BE2C (cell line): Measurements from ENCODE around the gene XIRP2.

Experiments
- DNase-seq: peaks from one replicate; pipeline ENCODE4 v3.0.0-alpha.2; 2020
- H3K27me3 ChIP-seq: fragments of 250-450 bp; sonication (Bioruptor Pico); 2 replicates; pipeline ENCODE4 v1.5.1; 2020; ENCODE audit warnings: mild to moderate bottlenecking
- H3K36me3 ChIP-seq: fragments of 250-450 bp; sonication (Bioruptor Pico); 2 replicates; pipeline ENCODE4 v1.5.1; 2020; ENCODE audit warnings: mild to moderate bottlenecking
- H3K4me1 ChIP-seq: fragments of 250-450 bp; sonication (Bioruptor Pico); 2 replicates; pipeline ENCODE4 v1.5.1; 2020
- H3K4me3 ChIP-seq: 2 replicates; pipeline ENCODE4 v1.5.1; 2011; ENCODE audit warnings: low read depth, low read length
- H3K9me3 ChIP-seq: fragments of 250-450 bp; sonication (Bioruptor Pico); 2 replicates; pipeline ENCODE4 v1.5.1; 2020
- CTCF ChIP-seq: IDR thresholded peaks from 2 replicates; pipeline ENCODE4 v1.5.1; 2012; ENCODE audit warnings: mild to moderate bottlenecking, low read depth, low read length

The XIRP2 gene

DNA sequence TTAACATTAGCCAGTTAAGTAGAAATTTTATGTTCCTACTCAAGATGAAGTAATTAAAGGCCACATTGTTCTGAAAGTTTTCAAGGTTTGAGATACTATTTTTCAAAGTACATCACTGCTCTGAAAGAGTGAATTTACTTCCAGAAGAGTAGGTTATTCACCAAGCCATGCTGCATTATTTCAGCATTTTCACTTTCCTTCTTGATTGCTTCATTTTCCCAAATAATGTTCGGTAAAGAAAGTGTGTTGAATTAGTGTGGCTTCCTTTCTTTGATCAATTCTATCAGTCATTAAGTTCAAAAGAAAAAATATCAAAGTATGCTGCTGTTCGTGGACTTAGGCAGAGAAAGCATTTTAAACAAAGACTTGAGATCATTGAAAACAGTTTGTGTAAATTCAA lies 310.3 kb downstream of the XIRP2 start:
- no peaks in the 10 kb centered on the region; the same call in 1 of the 2 replicates for H3K27me3 ChIP-seq
- H3K36me3 ChIP-seq = no peaks in the 10 kb centered on the region
- TF ChIP-seq CTCF = no peak
- H3K4me3 ChIP-seq = no peak overlapping the region
- H3K4me1 ChIP-seq = no peaks in the 10 kb centered on the region
- no peak for DNase-seq
- H3K9me3 ChIP-seq = no peaks in the 10 kb centered on the region

GRCh38 chr2:167200019-167200418 lies 311.7 kb downstream of the XIRP2 start:
- H3K4me1 ChIP-seq = no peaks in the 10 kb centered on the region
- H3K36me3 ChIP-seq = no peaks in the 10 kb centered on the region
- DNase-seq = no peak
- H3K27me3 ChIP-seq = no peaks in the 10 kb centered on the region; the same call in 1 of the 2 replicates
- no peaks in the 10 kb centered on the region for H3K9me3 ChIP-seq
- H3K4me3 ChIP-seq = no peak overlapping the region
- TF ChIP-seq CTCF = no peak

GRCh38 chr2:167209784-167210183 lies 321.5 kb downstream of the XIRP2 start:
- Histone ChIP-seq H3K9me3 (no peaks in the 10 kb centered on the region), H3K36me3 (no peaks in the 10 kb centered on the region), H3K27me3 (no peaks in the 10 kb centered on the region), H3K4me3 (no peak overlapping the region), H3K4me1 (no peaks in the 10 kb centered on the region)
- TF ChIP-seq CTCF = no peak
- no peak for DNase-seq

DNA sequence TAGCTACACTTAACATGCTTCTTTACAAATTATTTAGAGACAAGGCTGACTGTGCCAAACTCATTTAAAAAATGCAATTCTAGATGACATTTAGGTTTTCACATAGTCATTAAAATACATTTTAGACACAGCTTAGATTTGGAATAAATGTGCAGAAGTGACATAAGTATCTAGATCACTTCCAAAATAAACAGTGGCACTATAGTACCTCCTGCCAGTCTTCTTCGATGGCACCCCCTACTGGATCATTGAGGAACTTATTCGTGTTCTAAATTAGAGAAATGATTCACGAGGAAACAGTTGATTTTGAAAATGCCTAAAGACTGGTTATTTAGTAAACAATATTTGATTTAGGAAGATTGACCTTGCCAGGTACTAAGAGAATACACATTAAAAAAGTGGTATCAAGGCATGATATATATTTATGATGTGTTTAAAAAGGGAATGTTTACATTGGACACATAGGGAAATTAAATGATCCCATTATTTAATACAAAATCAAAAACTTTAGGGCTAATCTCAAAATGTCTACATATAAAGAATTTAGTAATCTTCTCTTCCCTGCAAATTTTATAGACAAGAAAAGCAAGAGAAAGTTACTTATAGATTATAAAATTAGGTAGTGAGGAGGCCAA lies 323.9 kb downstream of the XIRP2 start:
- no peaks in the 10 kb centered on the region for H3K27me3 ChIP-seq
- H3K4me1 ChIP-seq = no peaks in the 10 kb centered on the region
- no peak overlapping the region for H3K4me3 ChIP-seq
- H3K9me3 ChIP-seq = no peaks in the 10 kb centered on the region
- TF ChIP-seq CTCF = peak; percentile 61
- peak; percentile 31 for DNase-seq
- H3K36me3 ChIP-seq = no peaks in the 10 kb centered on the region

- H3K27me3 ChIP-seq = no peaks in the 10 kb centered on the region
- no peak for TF ChIP-seq CTCF
- no peaks in the 10 kb centered on the region for H3K36me3 ChIP-seq
- H3K4me3 ChIP-seq = no peak overlapping the region
- no peaks in the 10 kb centered on the region for H3K4me1 ChIP-seq
- DNase-seq = no peak
- no peaks in the 10 kb centered on the region for H3K9me3 ChIP-seq
Observed at GRCh38 chr2:167215595-167215994, 327.3 kb downstream of the XIRP2 start.

DNA sequence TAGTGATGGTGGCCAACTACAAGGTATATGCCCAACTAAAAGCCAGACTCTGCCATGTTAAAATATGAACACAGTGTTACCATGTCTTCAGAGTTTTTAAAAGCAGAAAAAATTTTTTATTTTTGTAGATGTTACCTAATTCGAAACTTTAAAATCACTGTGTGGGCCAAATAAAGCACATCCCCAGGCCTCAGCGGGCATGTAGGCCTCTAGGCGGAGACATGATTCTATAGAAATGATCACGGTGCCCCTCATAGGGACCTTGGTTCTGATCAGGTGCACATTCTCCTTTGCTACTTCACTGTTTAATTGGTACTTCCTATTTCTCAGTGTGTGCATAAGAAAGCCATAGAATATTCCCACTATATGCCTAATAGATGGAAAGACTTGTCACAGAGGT lies 349.2 kb downstream of the XIRP2 start:
- no peaks in the 10 kb centered on the region for H3K36me3 ChIP-seq
- no peak overlapping the region for H3K4me3 ChIP-seq
- no peaks in the 10 kb centered on the region for H3K9me3 ChIP-seq
- H3K4me1 ChIP-seq = no peaks in the 10 kb centered on the region
- DNase-seq = no peak
- no peak for TF ChIP-seq CTCF
- no peaks in the 10 kb centered on the region for H3K27me3 ChIP-seq
